PFSK-1 (cell line): Measurements from ENCODE around the gene ZBTB16.

Experiments used
- FOXP2 ChIP-seq: optimal IDR thresholded peaks from 2 replicates; pipeline ENCODE3; 2011; ENCODE audit warnings: borderline replicate concordance, control low read depth, inconsistent platforms; ENCODE audit not compliant: insufficient read depth; ENCODE audit errors: extremely low read length, extremely low read depth
- POLR2AphosphoS5 ChIP-seq: IDR thresholded peaks from 2 replicates; pipeline ENCODE4 v1.6.1; 2012; ENCODE audit warnings: low read depth, mild to moderate bottlenecking, control low read depth, low read length, moderate library complexity
- SIN3A ChIP-seq: IDR thresholded peaks from 2 replicates; pipeline ENCODE4 v1.6.1; 2012; ENCODE audit warnings: mild to moderate bottlenecking, low read length, moderate library complexity, borderline replicate concordance; ENCODE audit not compliant: insufficient read depth
- TAF1 ChIP-seq: IDR thresholded peaks from 2 replicates; pipeline ENCODE4 v1.6.1; 2012; ENCODE audit warnings: low read length, control low read depth, borderline replicate concordance; ENCODE audit not compliant: insufficient read depth
- TF ChIP-seq, protein P1 (sequence below), 2 experiments: IDR thresholded peaks; 2 replicates each; pipeline versions ENCODE4 v1.6.1 to v1.8.0; 2011 to 2012; ENCODE audit warnings: low read depth in 2 of 2, low read length in 2 of 2, control low read depth in 1 of 2, inconsistent platforms in 1 of 2, mild to moderate bottlenecking in 1 of 2, moderate library complexity in 1 of 2; ENCODE audit not compliant: insufficient read depth in 1 of 2

The ZBTB16 gene

DNA sequence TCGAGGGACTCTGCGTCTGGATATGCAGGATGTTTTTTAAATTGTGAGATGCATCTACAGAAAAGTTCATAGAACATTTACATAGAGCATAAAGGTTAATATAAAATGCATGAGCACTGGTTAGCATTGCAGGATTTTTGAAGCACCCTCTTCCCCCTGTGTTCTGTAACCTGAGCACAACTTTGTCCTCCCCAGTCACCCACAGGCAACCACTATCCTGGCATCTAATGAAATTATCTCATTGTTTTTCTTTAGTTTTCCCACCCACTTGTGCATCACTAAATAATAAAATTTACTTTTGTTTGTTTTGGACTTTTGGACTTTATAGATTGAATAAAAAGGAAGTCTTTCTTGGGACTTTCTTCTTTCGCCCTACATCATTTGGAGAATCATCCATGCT lies 226.7 kb downstream of the ZBTB16 start:
- TF ChIP-seq FOXP2 (no peak), POLR2AphosphoS5 (no peak), SIN3A (no peak)
- TF ChIP-seq, protein P1, sequence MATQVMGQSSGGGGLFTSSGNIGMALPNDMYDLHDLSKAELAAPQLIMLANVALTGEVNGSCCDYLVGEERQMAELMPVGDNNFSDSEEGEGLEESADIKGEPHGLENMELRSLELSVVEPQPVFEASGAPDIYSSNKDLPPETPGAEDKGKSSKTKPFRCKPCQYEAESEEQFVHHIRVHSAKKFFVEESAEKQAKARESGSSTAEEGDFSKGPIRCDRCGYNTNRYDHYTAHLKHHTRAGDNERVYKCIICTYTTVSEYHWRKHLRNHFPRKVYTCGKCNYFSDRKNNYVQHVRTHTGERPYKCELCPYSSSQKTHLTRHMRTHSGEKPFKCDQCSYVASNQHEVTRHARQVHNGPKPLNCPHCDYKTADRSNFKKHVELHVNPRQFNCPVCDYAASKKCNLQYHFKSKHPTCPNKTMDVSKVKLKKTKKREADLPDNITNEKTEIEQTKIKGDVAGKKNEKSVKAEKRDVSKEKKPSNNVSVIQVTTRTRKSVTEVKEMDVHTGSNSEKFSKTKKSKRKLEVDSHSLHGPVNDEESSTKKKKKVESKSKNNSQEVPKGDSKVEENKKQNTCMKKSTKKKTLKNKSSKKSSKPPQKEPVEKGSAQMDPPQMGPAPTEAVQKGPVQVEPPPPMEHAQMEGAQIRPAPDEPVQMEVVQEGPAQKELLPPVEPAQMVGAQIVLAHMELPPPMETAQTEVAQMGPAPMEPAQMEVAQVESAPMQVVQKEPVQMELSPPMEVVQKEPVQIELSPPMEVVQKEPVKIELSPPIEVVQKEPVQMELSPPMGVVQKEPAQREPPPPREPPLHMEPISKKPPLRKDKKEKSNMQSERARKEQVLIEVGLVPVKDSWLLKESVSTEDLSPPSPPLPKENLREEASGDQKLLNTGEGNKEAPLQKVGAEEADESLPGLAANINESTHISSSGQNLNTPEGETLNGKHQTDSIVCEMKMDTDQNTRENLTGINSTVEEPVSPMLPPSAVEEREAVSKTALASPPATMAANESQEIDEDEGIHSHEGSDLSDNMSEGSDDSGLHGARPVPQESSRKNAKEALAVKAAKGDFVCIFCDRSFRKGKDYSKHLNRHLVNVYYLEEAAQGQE (IDR thresholded peaks at IDR 0.05; ENCODE audit: insufficient read depth in 1 of 2, low read depth in 2 of 2, low read length in 2 of 2) = no peak

- TF ChIP-seq TAF1 = no peak
- TF ChIP-seq SIN3A = no peak
- TF ChIP-seq, protein P1 (IDR thresholded peaks at IDR 0.05; ENCODE audit: insufficient read depth in 1 of 2, low read depth in 2 of 2, low read length in 2 of 2) = no peak
- no peak for TF ChIP-seq POLR2AphosphoS5
Measured at GRCh38 chr11:114287154-114287553, 227.6 kb downstream of the ZBTB16 start.

GRCh38 chr11:114288136-114288535 lies 228.6 kb downstream of the ZBTB16 start:
- no peak for TF ChIP-seq FOXP2
- TF ChIP-seq, protein P1 (IDR thresholded peaks at IDR 0.05; ENCODE audit: insufficient read depth in 1 of 2, low read depth in 2 of 2, low read length in 2 of 2) = no peak
- TF ChIP-seq TAF1 = no peak
- TF ChIP-seq SIN3A = no peak
- no peak for TF ChIP-seq POLR2AphosphoS5

- TF ChIP-seq, protein P1 (IDR thresholded peaks at IDR 0.05; ENCODE audit: insufficient read depth in 1 of 2, low read depth in 2 of 2, low read length in 2 of 2) = no peak
- TF ChIP-seq POLR2AphosphoS5 (no peak), SIN3A (no peak), FOXP2 (no peak), TAF1 (no peak)
Measured at GRCh38 chr11:114289779-114290178, 230.3 kb downstream of the ZBTB16 start.

- no peak for TF ChIP-seq SIN3A
- no peak for TF ChIP-seq POLR2AphosphoS5
- TF ChIP-seq TAF1 = no peak
- TF ChIP-seq FOXP2 = no peak
- TF ChIP-seq, protein P1 (IDR thresholded peaks at IDR 0.05; ENCODE audit: insufficient read depth in 1 of 2, low read depth in 2 of 2, low read length in 2 of 2) = no peak
Measured at GRCh38 chr11:114290503-114291235, 231.2 kb downstream of the ZBTB16 start.
